RWPE2 (cell line): Measurements from ENCODE around the gene ERBB4.

ENCODE experiments used
- ATAC-seq: fragments of 200-7000 bp; cut with Tn5 transposase; 3 replicates; pipeline ENCODE4 v1.9.1; 2021; ENCODE audit warnings: low read depth
- DNase-seq: peaks from one replicate; pipeline ENCODE4 v3.0.0-alpha.2; 2020; ENCODE audit warnings: low spot score
- H3K27ac ChIP-seq: fragments of 450-650 bp; 2 replicates; pipeline ENCODE4 v1.5.1; 2017; ENCODE audit warnings: mild to moderate bottlenecking; ENCODE audit not compliant: poor library complexity, severe bottlenecking
- H3K27me3 ChIP-seq: fragments of 250-450 bp; sonication (Bioruptor Pico); 2 replicates; pipeline ENCODE4 v1.5.1; 2021; ENCODE audit warnings: mild to moderate bottlenecking, moderate library complexity; ENCODE audit not compliant: insufficient read depth, poor library complexity, severe bottlenecking
- H3K36me3 ChIP-seq: fragments of 250-450 bp; sonication (Bioruptor Pico); 2 replicates; pipeline ENCODE4 v1.5.1; 2020; ENCODE audit warnings: low read depth, mild to moderate bottlenecking, moderate library complexity
- H3K4me1 ChIP-seq: fragments of 250-450 bp; sonication (Bioruptor Pico); 2 replicates; pipeline ENCODE4 v1.5.1; 2021; ENCODE audit warnings: mild to moderate bottlenecking, moderate library complexity; ENCODE audit not compliant: insufficient read depth, poor library complexity, severe bottlenecking
- H3K4me3 ChIP-seq: fragments of 250-450 bp; sonication (Bioruptor Pico); 2 replicates; pipeline ENCODE4 v1.5.1; 2021; ENCODE audit warnings: mild to moderate bottlenecking, moderate library complexity; ENCODE audit not compliant: severe bottlenecking
- H3K9me3 ChIP-seq: fragments of 250-450 bp; sonication (Bioruptor Pico); 2 replicates; pipeline ENCODE4 v1.5.1; 2021; ENCODE audit warnings: mild to moderate bottlenecking, moderate library complexity; ENCODE audit not compliant: severe bottlenecking
- CTCF ChIP-seq: fragments of 450-650 bp; IDR thresholded peaks from one replicate; pipeline ENCODE4 v1.5.1; 2017; ENCODE audit warnings: mild to moderate bottlenecking, moderate library complexity; ENCODE audit not compliant: poor library complexity, severe bottlenecking

The ERBB4 gene

GRCh38 chr2:212213191-212213590, 325.4 kb downstream of the ERBB4 start:
- H3K36me3 ChIP-seq = no peaks in the 10 kb centered on the region
- no peaks in the 10 kb centered on the region for H3K27me3 ChIP-seq
- no peak for ATAC-seq
- no peak for TF ChIP-seq CTCF
- no peak overlapping the region for H3K27ac ChIP-seq
- no peak overlapping the region for H3K4me3 ChIP-seq
- no peaks in the 10 kb centered on the region for H3K9me3 ChIP-seq
- H3K4me1 ChIP-seq = no peaks in the 10 kb centered on the region
- no peak for DNase-seq

DNA sequence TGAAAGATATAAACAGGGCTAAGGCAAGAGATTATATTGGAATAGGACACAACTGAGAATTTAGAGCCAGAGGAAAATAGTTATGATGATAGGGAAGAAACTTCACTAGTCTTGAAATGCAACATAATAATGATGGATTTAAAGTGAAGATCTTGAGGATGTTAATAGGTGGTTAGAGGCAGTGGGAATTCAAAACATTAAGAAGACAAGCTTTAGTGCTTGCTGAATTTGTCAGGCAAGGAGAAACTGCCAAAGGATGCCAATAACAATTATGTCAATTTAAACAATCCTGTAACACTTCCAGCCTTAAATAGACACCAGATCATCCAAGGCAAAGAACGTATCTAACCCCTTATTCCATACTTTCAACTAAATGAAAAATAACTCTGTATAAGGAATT, 330.1 kb downstream of the ERBB4 start:
- no peak for TF ChIP-seq CTCF
- Histone ChIP-seq H3K27me3 (no peaks in the 10 kb centered on the region), H3K4me3 (no peak overlapping the region), H3K27ac (no peak overlapping the region), H3K36me3 (no peaks in the 10 kb centered on the region), H3K4me1 (no peaks in the 10 kb centered on the region), H3K9me3 (no peaks in the 10 kb centered on the region)
- DNase-seq (no peak), ATAC-seq (no peak)

- ATAC-seq (no peak), DNase-seq (no peak)
- no peak for TF ChIP-seq CTCF
- Histone ChIP-seq H3K27me3 (no peaks in the 10 kb centered on the region), H3K4me3 (no peak overlapping the region), H3K27ac (no peak overlapping the region), H3K4me1 (no peaks in the 10 kb centered on the region), H3K36me3 (no peaks in the 10 kb centered on the region), H3K9me3 (no peaks in the 10 kb centered on the region)
Measured at GRCh38 chr2:212197776-212198175, 340.8 kb downstream of the ERBB4 start.

- no peak for DNase-seq
- no peaks in the 10 kb centered on the region for H3K27me3 ChIP-seq
- no peak overlapping the region for H3K27ac ChIP-seq
- no peak for TF ChIP-seq CTCF
- no peaks in the 10 kb centered on the region for H3K4me1 ChIP-seq
- no peaks in the 10 kb centered on the region for H3K36me3 ChIP-seq
- ATAC-seq = no peak
- no peaks in the 10 kb centered on the region for H3K9me3 ChIP-seq
- no peak overlapping the region for H3K4me3 ChIP-seq
Measured at GRCh38 chr2:212195626-212196025, 343.0 kb downstream of the ERBB4 start.

GRCh38 chr2:212194396-212194795, 344.2 kb downstream of the ERBB4 start:
- ATAC-seq = no peak
- Histone ChIP-seq H3K27me3 (no peaks in the 10 kb centered on the region), H3K9me3 (no peaks in the 10 kb centered on the region), H3K27ac (no peak overlapping the region), H3K36me3 (no peaks in the 10 kb centered on the region), H3K4me3 (no peak overlapping the region), H3K4me1 (no peaks in the 10 kb centered on the region)
- no peak for DNase-seq
- TF ChIP-seq CTCF = no peak
